CD14-positive monocyte (primary cell): ENCODE measurements around the gene COL24A1. TPM values are rescaled to one million over a fixed set of nuclear protein-coding genes. Genes with fewer than 3 reads are reported as not detected.

Source experiments
- DNase-seq, 3 donors: peaks; one replicate each; pipeline ENCODE4 v3.0.0-alpha.2; 2011 to 2022
- H2AFZ ChIP-seq: 2 replicates; pipeline ENCODE4 v1.6.0; 2012; ENCODE audit warnings: mild to moderate bottlenecking, low read depth, low read length, inconsistent platforms; ENCODE audit not compliant: insufficient read depth, poor library complexity, severe bottlenecking
- H3K27ac ChIP-seq, 2 donors: 1 replicate in 1 of 2; 2 replicates in 1 of 2; pipeline ENCODE4 v1.5.1; 2012 to 2013; ENCODE audit warnings: low read length in 2 of 2, control low read depth in 1 of 2, inconsistent platforms in 1 of 2, low read depth in 1 of 2, mild to moderate bottlenecking in 1 of 2
- H3K27me3 ChIP-seq, 2 donors: one replicate each; pipeline versions ENCODE4 v1.6.0 to v1.6.1; 2011 to 2013; ENCODE audit warnings: low read length in 2 of 2; ENCODE audit not compliant: control insufficient read depth in 2 of 2, insufficient read depth in 2 of 2
- H3K36me3 ChIP-seq, 2 donors: replicated peaks in 1 of 2; 1 replicate in 1 of 2; 2 replicates in 1 of 2; pipeline versions ENCODE4 v1.5.1 to v1.6.1; 2012 to 2013; ENCODE audit warnings: low read length in 2 of 2, control low read depth in 1 of 2, inconsistent platforms in 1 of 2, mild to moderate bottlenecking in 1 of 2; ENCODE audit not compliant: insufficient read depth in 2 of 2, control insufficient read depth in 1 of 2
- H3K4me1 ChIP-seq, 2 donors: 1 replicate in 1 of 2; 2 replicates in 1 of 2; pipeline versions ENCODE4 v1.5.1 to v1.6.1; 2012 to 2013; ENCODE audit warnings: low read length in 2 of 2, control low read depth in 1 of 2, inconsistent platforms in 1 of 2, mild to moderate bottlenecking in 1 of 2, moderate library complexity in 1 of 2; ENCODE audit not compliant: insufficient read depth in 2 of 2, control insufficient read depth in 1 of 2
- H3K4me2 ChIP-seq: replicated peaks from 2 replicates; pipeline ENCODE3; 2012; ENCODE audit warnings: low read length, moderate library complexity, mild to moderate bottlenecking; ENCODE audit not compliant: poor library complexity, severe bottlenecking; ENCODE audit errors: extremely low read depth
- H3K4me3 ChIP-seq, 3 experiments: fragments of 200-600 bp in 1 of 3; sonication (generic) in 1 of 3; replicated peaks in 1 of 3; 1 replicate in 2 of 3; 2 replicates in 1 of 3; pipeline ENCODE4 v1.5.1; 2011 to 2013; ENCODE audit warnings: low read length in 3 of 3, mild to moderate bottlenecking in 3 of 3, control low read depth in 2 of 3, low read depth in 2 of 3, inconsistent platforms in 1 of 3, moderate library complexity in 1 of 3
- H3K79me2 ChIP-seq: 2 replicates; pipeline ENCODE4 v1.6.0; 2012; ENCODE audit warnings: mild to moderate bottlenecking, control low read depth, inconsistent platforms, low read length, moderate library complexity; ENCODE audit not compliant: insufficient read depth
- H3K9ac ChIP-seq: 2 replicates; pipeline ENCODE4 v1.6.0; 2017; ENCODE audit warnings: low read length, mild to moderate bottlenecking; ENCODE audit not compliant: insufficient read depth, poor library complexity, severe bottlenecking
- H3K9me3 ChIP-seq, 2 donors: replicated peaks in 1 of 2; 1 replicate in 1 of 2; 2 replicates in 1 of 2; pipeline versions ENCODE4 v1.5.1 to v1.6.1; 2012 to 2013; ENCODE audit warnings: low read length in 2 of 2, control low read depth in 1 of 2; ENCODE audit not compliant: control insufficient read depth in 1 of 2, insufficient read depth in 1 of 2
- H4K20me1 ChIP-seq: 2 replicates; pipeline ENCODE4 v1.6.0; 2012; ENCODE audit warnings: mild to moderate bottlenecking, low read length, control low read depth, moderate library complexity; ENCODE audit not compliant: insufficient read depth
- H3K27ac Mint-ChIP-seq, 7 donors: one replicate each; pipeline ENCODE4 v1.8.0; 2020; ENCODE audit warnings: mild to moderate bottlenecking in 7 of 7, mixed read lengths in 7 of 7, moderate library complexity in 6 of 7, inconsistent platforms in 2 of 7
- H3K27me3 Mint-ChIP-seq, 3 donors: one replicate each; pipeline ENCODE4 v1.8.0; 2021 to 2022; ENCODE audit warnings: low read depth in 3 of 3, mild to moderate bottlenecking in 3 of 3, mixed read lengths in 3 of 3, moderate library complexity in 3 of 3, inconsistent platforms in 1 of 3
- H3K36me3 Mint-ChIP-seq, 2 donors: one replicate each; pipeline ENCODE4 v1.8.0; 2020; ENCODE audit warnings: mixed read lengths in 2 of 2, inconsistent platforms in 1 of 2, mild to moderate bottlenecking in 1 of 2
- H3K4me1 Mint-ChIP-seq: one replicate; pipeline ENCODE4 v1.8.0; 2020; ENCODE audit warnings: mild to moderate bottlenecking, mixed read lengths
- H3K4me3 Mint-ChIP-seq, 2 donors: one replicate each; pipeline ENCODE4 v1.8.0; 2020; ENCODE audit warnings: mild to moderate bottlenecking in 2 of 2, mixed read lengths in 2 of 2, moderate library complexity in 1 of 2
- H3K9me3 Mint-ChIP-seq, 7 donors: one replicate each; pipeline ENCODE4 v1.8.0; 2020 to 2022; ENCODE audit warnings: mixed read lengths in 7 of 7, mild to moderate bottlenecking in 6 of 7, moderate library complexity in 6 of 7, inconsistent platforms in 2 of 7
- CTCF ChIP-seq: fragments of 200-600 bp; IDR thresholded peaks from one replicate; pipeline ENCODE4 v1.8.0; 2022; ENCODE audit warnings: antibody characterized with exemption, mild to moderate bottlenecking
- WGBS: methylation state at CpG from one replicate; pipeline ENCODE4 v1.1.5; 2013; ENCODE audit warnings: missing lambda C conversion rate; ENCODE audit not compliant: insufficient coverage; 5-methylcytosine and 5-hydroxymethylcytosine counted together
- intact Hi-C, 2 donors: fragments of 100-400 bp; cut with micrococcal nuclease; formaldehyde crosslinking; loops; one replicate each; pipeline versions ENCODE4 v1.15.0 to v1.15.1; 2023
- polyA plus RNA-seq, 3 donors: library from polyadenylated mRNA; depleted of rRNA in 1 of 3; unstranded in 2 of 3; stranded (reverse) in 1 of 3; fragments of 300-500 nt in 2 of 3; fragments of >200 nt in 1 of 3; fragmentation: Illumina TruSeq in 2 of 3; gene quantifications; 1 replicate in 2 of 3; 2 replicates in 1 of 3; pipeline ENCODE4 v1.2.3, GENCODE V29; 2012 to 2021

COL24A1 gene
- polyA plus RNA-seq, 3 donors = 0.05 to 0.13 TPM; not detected in 1

DNA sequence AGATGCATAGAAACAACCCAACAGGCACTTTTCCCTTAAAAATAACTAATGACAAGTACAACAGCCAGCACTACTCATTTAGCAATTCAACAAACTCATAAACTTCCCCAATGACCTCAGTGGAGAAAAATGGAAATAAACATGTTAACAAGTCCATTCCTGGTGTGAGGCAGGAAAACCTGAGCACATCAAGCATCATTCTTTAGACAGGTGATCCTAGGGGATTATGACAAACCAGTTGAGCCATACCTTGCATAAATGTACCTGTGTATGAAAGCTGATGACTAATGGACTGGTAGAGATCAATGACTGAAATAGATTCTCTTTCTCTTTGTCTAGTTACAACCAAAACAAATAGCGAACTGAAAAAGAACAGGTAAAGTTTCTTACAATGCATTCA is 7.0 kb downstream of the COL24A1 start:
- Histone ChIP-seq H3K27me3 (no peaks in the 10 kb centered on the region), H3K4me2 (no peak overlapping the region), H3K9ac (no peak overlapping the region), H3K79me2 (no peaks in the 10 kb centered on the region), H3K27ac (no peak overlapping the region), H3K4me1 (peaks cover 2 to 4% of the 10 kb centered on the region in 2 donors), H3K36me3 (no peaks in the 10 kb centered on the region), H3K4me3 (no peak overlapping the region), H3K9me3 (no peaks in the 10 kb centered on the region), H4K20me1 (no peaks in the 10 kb centered on the region), H2AFZ (no peak overlapping the region)
- Mint-ChIP-seq H3K9me3 (no peaks in the 10 kb centered on the region), H3K4me1 (peaks cover 6% of the 10 kb centered on the region), H3K27ac (no peak overlapping the region), H3K4me3 (no peak overlapping the region), H3K27me3 (peaks cover 0 to 4% (median 2%) of the 10 kb centered on the region in 3 donors), H3K36me3 (no peaks in the 10 kb centered on the region)
- TF ChIP-seq CTCF = no peak
- no peak for DNase-seq
- WGBS = 40% methylated on average over 1 of the region's 1 CpG
- intact Hi-C loops = no loop called here

GRCh38 chr1:86147755-86148154 is 8.8 kb downstream of the COL24A1 start:
- Histone ChIP-seq H2AFZ (no peak overlapping the region), H3K4me2 (no peak overlapping the region), H3K9ac (no peak overlapping the region), H3K36me3 (no peaks in the 10 kb centered on the region), H3K9me3 (no peaks in the 10 kb centered on the region), H3K4me1 (no peaks in the 10 kb centered on the region), H3K4me3 (no peak overlapping the region), H3K27ac (no peak overlapping the region), H3K27me3 (no peaks in the 10 kb centered on the region), H3K79me2 (no peaks in the 10 kb centered on the region), H4K20me1 (no peaks in the 10 kb centered on the region)
- H3K36me3 Mint-ChIP-seq = no peaks in the 10 kb centered on the region
- H3K27ac Mint-ChIP-seq = no peak overlapping the region
- H3K9me3 Mint-ChIP-seq = no peaks in the 10 kb centered on the region
- H3K27me3 Mint-ChIP-seq = no peaks in the 10 kb centered on the region
- no peaks in the 10 kb centered on the region for H3K4me1 Mint-ChIP-seq
- WGBS = no CpG with 5 or more reads among the region's 2 CpGs
- intact Hi-C loops = no loop called here
- H3K4me3 Mint-ChIP-seq = no peak overlapping the region
- DNase-seq = no peak
- TF ChIP-seq CTCF = no peak
